ENCODE measurements around the gene RTN4IP1. TPM values are rescaled to one million over a fixed set of nuclear protein-coding genes. Genes with fewer than 3 reads are reported as not detected.

Gene RTN4IP1
- total and polyA plus RNA-seq, 9 of the 15 experiments (the other 6 are each of a cell fraction or from before 2014, with no cell fraction given) = 17.9 to 46.0 (median 22.2) TPM

GRCh38 chr6:106637051-106637716 lies 7.9 kb upstream of the RTN4IP1 start:
- Histone ChIP-seq H4K20me1 (replicated peaks; ENCODE audit: control insufficient read depth, insufficient read depth, low read length) (peaks cover 5% of the 10 kb centered on the region; the same call in 1 of the 2 replicates), H3K79me2 (ENCODE audit: control insufficient read depth, insufficient read depth, low read length) (peaks cover 69% of the 10 kb centered on the region), H3K4me3 (no peak overlapping the region), H3K9me1 (ENCODE audit: control insufficient read depth, insufficient read depth, low read length) (peaks cover 3% of the 10 kb centered on the region), H3K4me2 (ENCODE audit: insufficient read depth, low read length) (no peak overlapping the region; the same call in 1 of the 2 replicates), H3K36me3 (ENCODE audit: control insufficient read depth, insufficient read depth, low read length) (peaks cover 30% of the 10 kb centered on the region), H3K4me1 (replicated peaks in 1 of 2; ENCODE audit: control insufficient read depth in 2 of 2, insufficient read depth in 2 of 2, low read length in 2 of 2) (peaks cover 3 to 13% of the 10 kb centered on the region in 2 experiments; a peak in 4 of 5 replicates), H3K9ac (ENCODE audit: insufficient read depth in 1 of 2, low read depth in 2 of 2, low read length in 2 of 2) (no peak overlapping the region; a peak in 1 of 4 replicates), H2AFZ (ENCODE audit: low read depth, low read length) (no peak overlapping the region), H3K27me3 (ENCODE audit: control insufficient read depth in 2 of 2, insufficient read depth in 2 of 2, low read length in 2 of 2) (no peaks in the 10 kb centered on the region), H3K27ac (ENCODE audit: extremely low read depth, low read depth, low read length) (no peak overlapping the region), H3K9me3 (replicated peaks; ENCODE audit: control insufficient read depth, insufficient read depth, low read depth, low read length) (no peaks in the 10 kb centered on the region)
- no TSS peak for BruUV-seq (replicated peaks)
- ChIA-PET POLR2A (interaction anchor here (0.6 to 1.1 kb wide), 2 partner anchors 11 to 18 kb away, joined by 3 read pairs; no protein-coding TSS in a partner anchor), CTCF (ENCODE audit: low intra/inter-chr PET ratio) (interaction anchor here (0.6 kb wide), 1 partner anchor 310 kb away, joined by 3 read pairs; no protein-coding TSS in a partner anchor)
- WGBS (ENCODE audit: insufficient coverage, low coverage, missing lambda C conversion rate) = 43% methylated on average over 6 of the region's 7 CpGs
- intact Hi-C loops (cut with micrococcal nuclease) = no loop called here
- TF ChIP-seq ZNF444 (CRISPR knock-in tag; IDR thresholded peaks at IDR 0.05) (no peak), CTBP1 (IDR thresholded peaks at IDR 0.05; ENCODE audit: borderline replicate concordance) (0 out of 2 replicates have a peak, but pooled peaks have one; percentile 13)
- FAIRE-seq (no peak), ATAC-seq (peak; percentile 56), DNase-seq (ENCODE audit: extremely low read depth in 1 of 4, low spot score in 3 of 4) (no peak)
- in situ Hi-C loops (cut with MboI) = no loop called here

GRCh38 chr6:106634565-106634964 lies 5.3 kb upstream of the RTN4IP1 start:
- H3K4me1 ChIP-seq (replicated peaks in 1 of 2; ENCODE audit: control insufficient read depth in 2 of 2, insufficient read depth in 2 of 2, low read length in 2 of 2) = peaks cover 3 to 13% of the 10 kb centered on the region in 2 experiments; a peak in 4 of 5 replicates
- BruUV-seq (replicated peaks) = no TSS peak
- in situ Hi-C loops (cut with MboI) (no loop called here), intact Hi-C loops (cut with micrococcal nuclease) (no loop called here)
- no peak overlapping the region for H3K9ac ChIP-seq (ENCODE audit: insufficient read depth in 1 of 2, low read depth in 2 of 2, low read length in 2 of 2)
- H2AFZ ChIP-seq (ENCODE audit: low read depth, low read length) = no peak overlapping the region
- no peak for ATAC-seq
- 79% methylated on average over 5 of the region's 5 CpGs for WGBS (ENCODE audit: insufficient coverage, low coverage, missing lambda C conversion rate)
- H3K36me3 ChIP-seq (ENCODE audit: control insufficient read depth, insufficient read depth, low read length) = peaks cover 7% of the 10 kb centered on the region
- FAIRE-seq = no peak
- H3K27ac ChIP-seq (ENCODE audit: extremely low read depth, low read depth, low read length) = no peak overlapping the region
- H3K79me2 ChIP-seq (ENCODE audit: control insufficient read depth, insufficient read depth, low read length) = peaks cover 85% of the 10 kb centered on the region
- H3K27me3 ChIP-seq (ENCODE audit: control insufficient read depth in 2 of 2, insufficient read depth in 2 of 2, low read length in 2 of 2) = no peaks in the 10 kb centered on the region
- no peaks in the 10 kb centered on the region for H3K9me3 ChIP-seq (replicated peaks; ENCODE audit: control insufficient read depth, insufficient read depth, low read depth, low read length)
- H3K4me2 ChIP-seq (ENCODE audit: insufficient read depth, low read length) = no peak overlapping the region
- ChIA-PET POLR2A (no interaction called here), CTCF (ENCODE audit: low intra/inter-chr PET ratio) (no interaction called here)
- DNase-seq (ENCODE audit: extremely low read depth in 1 of 4, low spot score in 3 of 4) = no peak
- peaks cover 5% of the 10 kb centered on the region; the same call in 1 of the 2 replicates for H4K20me1 ChIP-seq (replicated peaks; ENCODE audit: control insufficient read depth, insufficient read depth, low read length)
- no peak overlapping the region for H3K4me3 ChIP-seq
- peaks cover 3% of the 10 kb centered on the region for H3K9me1 ChIP-seq (ENCODE audit: control insufficient read depth, insufficient read depth, low read length)
- TF ChIP-seq FUS (optimal IDR thresholded peaks at IDR 0.05; ENCODE audit: low read depth, low read length) = no peak
- TF ChIP-seq MTA1 (IDR thresholded peaks at IDR 0.05; ENCODE audit: borderline replicate concordance) = no peak
- no peak for TF ChIP-seq CBX5 (IDR thresholded peaks at IDR 0.05; ENCODE audit: borderline replicate concordance, low read depth)
- TF ChIP-seq ELF4 (CRISPR knock-in tag; IDR thresholded peaks at IDR 0.05) = no peak
- TF ChIP-seq TEAD1 (CRISPR knock-in tag; IDR thresholded peaks at IDR 0.05) = no peak
- TF ChIP-seq TCFL5 (CRISPR knock-in tag; conservative IDR thresholded peaks at IDR 0.05) = no peak
- TF ChIP-seq MEIS2 (IDR thresholded peaks at IDR 0.05; ENCODE audit: partially characterized antibody) = no peak
- no peak for TF ChIP-seq ZNF282 (CRISPR knock-in tag; IDR thresholded peaks at IDR 0.05)
- no peak for TF ChIP-seq POLR2G (IDR thresholded peaks at IDR 0.05; ENCODE audit: low read depth, low read length)
- no peak for TF ChIP-seq SNIP1 (IDR thresholded peaks at IDR 0.05; ENCODE audit: low read depth)
- TF ChIP-seq MCM7 (IDR thresholded peaks at IDR 0.05) = no peak
- no peak for TF ChIP-seq NEUROD1 (IDR thresholded peaks at IDR 0.05; ENCODE audit: borderline replicate concordance, low read depth, low read length, partially characterized antibody)
- TF ChIP-seq MAFG (tag; conservative IDR thresholded peaks at IDR 0.05) = no peak
- no peak for TF ChIP-seq ZNF75A (CRISPR knock-in tag; IDR thresholded peaks at IDR 0.05)
- TF ChIP-seq BRF2 (IDR thresholded peaks at IDR 0.05; ENCODE audit: borderline replicate concordance, insufficient read depth, insufficient read length) = no peak

Measured in K562 (cell line).